GM18909 (cell line): ENCODE results near the gene FBXO15.

Experiments
- ATAC-seq: cut with Tn5 transposase; IDR thresholded peaks from one replicate; pipeline ENCODE4 v1.9.1; 2021; ENCODE audit warnings: mild to moderate bottlenecking; ENCODE audit not compliant: unreplicated experiment, poor library complexity

The FBXO15 gene

DNA sequence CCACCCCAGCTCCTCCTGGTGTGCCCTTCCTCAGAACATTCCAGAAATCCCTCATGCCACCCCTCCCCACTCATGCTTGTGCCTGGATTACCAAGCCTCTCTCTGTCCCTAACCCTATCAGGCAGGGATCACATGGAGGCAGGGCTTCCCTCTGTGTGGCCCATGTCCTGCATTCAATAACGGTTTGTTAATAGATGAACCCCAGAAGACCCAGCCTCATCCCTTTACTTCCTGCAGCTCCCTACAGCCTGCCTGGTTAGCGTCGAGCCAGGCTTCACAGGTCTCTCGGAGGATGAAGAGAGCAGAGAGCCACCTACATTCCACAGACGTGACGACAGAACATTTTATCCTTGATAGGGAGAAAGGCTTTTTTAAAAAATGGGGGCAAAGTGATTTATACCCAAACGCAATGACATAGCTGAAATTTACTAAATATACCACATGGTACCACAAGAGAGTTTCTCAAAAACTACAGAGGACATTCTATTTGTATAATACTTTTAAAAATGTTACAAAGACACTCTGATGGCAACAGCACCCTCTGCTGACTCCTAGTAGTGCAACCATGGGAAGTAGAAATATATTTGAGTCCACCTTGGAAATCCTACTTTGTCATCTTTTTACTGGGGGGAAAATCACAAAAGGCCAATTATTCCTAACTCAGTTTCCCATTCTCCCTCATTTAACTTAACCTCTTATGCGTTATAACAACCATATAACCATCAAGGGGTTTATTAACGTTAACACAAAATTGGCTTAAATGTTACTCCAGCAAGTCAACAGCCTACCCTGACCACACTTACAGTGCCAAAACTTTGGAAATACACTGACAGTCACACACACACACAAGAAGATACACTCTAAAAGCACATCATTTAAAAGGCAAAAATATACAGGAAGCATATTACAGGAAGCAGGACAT, 30.7 kb downstream of the FBXO15 start:
- ATAC-seq = peak; percentile 56

DNA sequence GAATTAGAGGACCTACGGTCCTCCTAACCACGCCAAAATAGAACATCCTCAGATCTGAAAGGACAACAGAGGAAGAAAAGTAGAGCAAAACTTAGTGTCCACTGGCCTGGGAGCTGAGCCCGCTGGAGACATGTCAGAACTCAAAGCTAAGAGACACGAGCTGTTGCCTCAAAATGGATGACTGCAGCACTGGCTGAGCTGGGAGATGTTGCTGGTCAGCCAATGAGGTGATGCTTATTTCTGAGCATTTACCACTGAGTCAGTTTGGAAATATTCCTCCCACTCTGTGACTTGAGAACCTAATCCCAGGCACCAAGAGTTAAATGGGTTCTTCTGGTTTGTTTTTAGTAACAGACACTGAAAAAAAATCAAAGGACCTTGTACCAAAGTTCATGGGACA, 32.6 kb downstream of the FBXO15 start:
- no peak for ATAC-seq

DNA sequence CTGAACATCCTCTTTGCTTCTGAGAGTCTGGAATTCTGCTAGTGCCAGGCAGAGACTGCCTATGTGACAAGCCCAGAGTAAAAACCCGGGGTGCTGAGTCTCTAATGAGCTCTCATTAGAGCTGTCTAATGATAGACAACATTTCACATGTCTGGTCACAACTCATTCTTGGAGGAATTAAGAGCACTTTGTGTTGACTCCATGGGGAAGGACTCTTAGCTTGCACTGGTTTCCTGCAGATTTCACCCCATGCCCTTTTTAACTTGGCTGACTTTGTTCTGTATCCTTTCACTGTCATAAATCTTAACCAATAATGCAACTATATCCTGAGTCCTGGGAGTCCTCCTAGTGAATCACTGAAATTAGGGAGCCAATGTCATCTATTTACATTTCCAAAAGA, 33.5 kb downstream of the FBXO15 start:
- no peak for ATAC-seq

- ATAC-seq = no peak
Observed at GRCh38 chr18:74113711-74114110, 33.9 kb downstream of the FBXO15 start.

GRCh38 chr18:74110976-74111375, 36.7 kb downstream of the FBXO15 start:
- ATAC-seq = no peak

DNA sequence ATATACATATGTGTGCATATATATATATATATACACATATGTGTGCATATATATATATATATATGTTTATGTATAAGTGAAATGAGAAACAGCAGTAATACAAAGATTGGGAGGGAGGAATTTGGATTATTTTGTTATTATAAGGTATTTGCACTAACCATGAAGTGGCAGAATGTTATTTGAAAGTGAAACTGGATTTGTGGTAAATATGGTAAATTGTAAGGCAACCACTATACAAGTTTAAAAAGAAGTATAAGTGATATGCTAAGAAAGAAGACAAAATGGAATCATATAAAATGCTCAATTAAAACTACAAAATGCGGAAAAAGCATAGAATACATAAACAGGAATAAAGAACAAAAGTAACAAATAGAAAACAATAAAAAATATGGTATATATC, 37.5 kb downstream of the FBXO15 start:
- ATAC-seq = no peak

DNA sequence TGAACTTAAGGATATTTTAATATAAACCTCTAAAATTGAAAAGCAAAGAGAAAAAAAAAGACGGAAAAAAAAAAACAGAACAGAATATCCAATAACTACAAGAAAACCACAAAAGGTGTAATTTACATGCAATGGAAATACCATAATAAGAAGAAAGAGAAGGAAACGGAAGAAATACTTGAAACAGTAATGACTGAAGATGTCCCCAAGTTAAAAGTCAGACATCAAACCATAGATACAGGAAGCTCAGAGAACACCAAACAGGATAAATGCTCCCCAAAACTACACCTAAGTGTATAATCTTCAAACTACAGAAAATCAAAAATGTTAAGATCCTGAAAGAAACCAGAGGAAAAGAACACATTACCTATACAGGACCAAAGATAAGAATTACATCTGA, 39.2 kb downstream of the FBXO15 start:
- no peak for ATAC-seq

GRCh38 chr18:74097803-74098202, 49.8 kb downstream of the FBXO15 start:
- no peak for ATAC-seq

DNA sequence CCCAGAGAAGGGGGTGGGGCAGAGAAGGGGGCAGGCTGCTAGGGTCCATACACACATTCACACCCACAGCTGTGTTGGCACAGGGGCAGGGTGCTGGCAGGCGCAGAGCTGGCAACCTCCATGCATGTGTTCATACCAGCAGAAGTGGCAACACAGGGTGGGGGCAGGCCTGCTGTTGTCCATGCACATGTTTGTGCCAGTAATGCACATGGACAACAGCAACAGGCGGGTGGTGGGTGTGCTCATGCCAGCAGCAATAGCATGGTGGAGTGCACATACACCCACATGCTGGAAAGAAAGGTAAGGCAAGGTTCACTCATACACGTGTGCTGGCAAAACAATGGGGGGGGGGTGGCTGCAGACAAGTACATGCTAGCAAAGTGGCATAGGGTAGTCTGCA, 54.7 kb downstream of the FBXO15 start:
- no peak for ATAC-seq

GRCh38 chr18:74084184-74084855, 63.3 kb downstream of the FBXO15 start:
- ATAC-seq = no peak

GRCh38 chr18:74083557-74083952, 64.1 kb downstream of the FBXO15 start:
- no peak for ATAC-seq

- no peak for ATAC-seq
Observed at GRCh38 chr18:74082742-74083556, 64.7 kb downstream of the FBXO15 start.

GRCh38 chr18:74081966-74082741, 65.5 kb downstream of the FBXO15 start:
- peak; percentile 94 for ATAC-seq

DNA sequence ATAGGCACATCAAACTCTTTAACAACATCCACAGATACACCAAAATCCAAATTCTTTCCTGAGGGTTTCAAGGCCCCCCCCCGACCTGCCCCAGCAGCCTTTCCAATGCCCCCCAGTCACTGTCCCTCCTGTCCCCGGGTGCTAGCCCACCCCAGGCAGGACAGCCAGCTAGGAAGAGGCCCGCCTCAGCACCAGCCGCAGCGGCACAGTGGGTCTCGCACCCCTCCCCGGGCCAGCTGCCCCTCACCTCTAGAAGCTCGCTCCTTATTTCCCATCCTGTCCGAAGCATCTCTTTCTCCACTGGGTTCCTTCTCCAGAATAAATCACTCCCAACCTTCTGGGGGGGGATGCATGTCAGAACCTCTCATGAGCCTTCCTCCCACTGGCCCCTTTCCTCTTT, 69.4 kb downstream of the FBXO15 start:
- no peak for ATAC-seq

DNA sequence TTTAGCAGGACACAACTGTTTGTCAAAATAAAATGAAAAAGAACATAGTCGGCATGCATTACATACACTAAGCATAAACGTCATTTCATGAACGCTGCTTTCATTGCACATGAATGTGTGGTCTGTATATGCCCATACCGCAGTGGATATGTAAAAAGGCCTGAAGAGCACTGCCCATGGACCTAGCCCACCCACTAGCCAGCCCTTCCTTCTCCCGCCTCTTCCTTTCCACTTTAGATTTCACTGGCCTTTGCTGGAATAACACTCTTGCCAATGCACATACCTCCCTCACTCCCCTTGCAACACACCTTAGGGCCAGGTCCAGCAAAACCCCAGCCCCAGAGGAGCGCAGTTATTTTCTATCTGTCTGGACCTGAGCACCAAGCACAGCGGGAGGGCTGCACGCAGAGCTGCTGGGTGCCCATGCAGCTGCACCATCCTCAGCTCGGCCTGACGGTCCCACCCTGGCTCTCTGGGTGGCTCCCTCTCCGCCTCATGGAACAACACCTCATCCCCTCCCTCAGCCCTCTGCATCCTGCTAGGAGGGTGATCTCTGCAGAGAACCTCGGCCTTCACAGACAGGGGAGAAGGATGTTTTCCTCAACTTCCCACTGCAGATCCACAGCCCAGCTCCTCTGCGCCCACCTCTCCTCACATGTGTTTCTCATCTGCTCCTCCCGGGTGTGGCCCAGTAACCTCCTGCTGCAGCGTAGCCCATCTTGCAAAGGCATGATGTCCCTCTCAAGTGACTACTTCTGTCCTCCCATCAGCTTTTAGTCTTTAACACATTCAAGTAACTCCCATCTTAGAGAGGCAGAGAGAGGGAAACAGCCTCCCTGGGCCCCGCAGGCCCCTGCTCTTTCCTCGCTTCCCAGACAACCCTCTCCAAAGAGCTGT, 72.7 kb downstream of the FBXO15 start:
- no peak for ATAC-seq

DNA sequence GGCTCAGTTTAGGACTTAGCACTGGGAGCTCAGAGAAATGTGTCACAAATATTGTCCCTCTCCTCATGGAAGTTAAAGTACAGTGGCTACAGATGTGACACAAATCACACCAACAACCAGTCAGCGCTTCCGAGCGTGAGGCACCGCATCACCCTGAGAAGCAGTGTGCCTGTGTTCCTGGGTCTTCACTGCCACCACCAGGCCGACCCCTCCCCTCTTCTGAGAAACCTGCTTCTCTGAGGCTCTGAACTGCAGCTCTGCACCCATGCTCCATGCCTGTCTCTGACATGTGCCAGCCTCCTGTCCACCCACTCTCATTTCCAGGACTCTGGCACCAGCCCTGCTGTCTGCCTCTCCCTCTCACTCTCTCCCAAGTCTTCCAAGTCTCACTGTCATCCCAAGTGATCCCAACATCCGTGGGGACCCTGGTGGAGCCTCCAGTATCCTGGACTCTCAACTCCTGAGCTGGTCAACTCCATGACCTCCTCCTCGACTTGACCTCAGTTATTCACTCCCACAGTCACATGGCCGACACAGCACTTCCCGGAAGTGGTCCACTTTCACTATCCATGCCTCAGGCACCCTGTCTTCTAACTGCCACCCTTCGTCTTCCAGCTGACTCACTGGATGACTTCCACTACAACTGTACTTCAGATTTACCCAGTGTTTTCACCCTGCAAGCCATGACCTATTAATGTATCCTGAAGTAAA, 73.5 kb downstream of the FBXO15 start:
- ATAC-seq = no peak

- no peak for ATAC-seq
Observed at GRCh38 chr18:74069178-74070050, 78.2 kb downstream of the FBXO15 start.

DNA sequence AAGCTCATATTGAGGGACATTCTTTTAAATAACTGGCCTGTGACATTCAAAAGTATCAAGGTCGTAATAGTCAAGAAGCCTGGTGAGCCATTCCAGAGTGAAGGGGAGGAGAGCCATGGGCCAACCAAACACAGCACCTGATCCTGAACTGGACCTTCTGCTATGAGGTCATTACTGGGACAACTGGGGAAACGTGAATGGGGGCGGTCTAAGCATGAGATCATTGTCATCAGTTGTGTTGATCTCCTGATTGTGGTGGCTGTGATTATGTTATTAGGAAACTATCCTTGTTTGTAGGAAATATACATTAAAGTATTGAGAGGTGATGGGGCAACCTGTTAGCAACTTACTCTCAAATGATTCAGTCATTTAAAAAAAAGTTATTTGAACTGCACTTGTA, 79.3 kb downstream of the FBXO15 start:
- no peak for ATAC-seq
